GM06990 (cell line): ENCODE data around the gene VSTM2B.

Experiments used
- DNase-seq: peaks from one replicate; pipeline ENCODE4 v3.0.0-alpha.2; 2011; ENCODE audit not compliant: insufficient read length; ENCODE audit errors: extremely low read depth
- H3K27me3 ChIP-seq: replicated peaks from 2 replicates; pipeline ENCODE4 v1.6.0; 2011; ENCODE audit warnings: low read length; ENCODE audit not compliant: control insufficient read depth, insufficient read depth
- H3K36me3 ChIP-seq: 2 replicates; pipeline ENCODE4 v1.5.1; 2011; ENCODE audit warnings: low read length; ENCODE audit not compliant: control insufficient read depth, insufficient read depth
- H3K4me3 ChIP-seq: replicated peaks from 2 replicates; pipeline ENCODE4 v1.5.1; 2011; ENCODE audit warnings: low read depth, mild to moderate bottlenecking, control low read depth, low read length
- TF ChIP-seq, protein P1 (sequence below): IDR thresholded peaks from 2 replicates; pipeline ENCODE4 v1.5.1; 2011; ENCODE audit warnings: low read length, control low read depth, mild to moderate bottlenecking, inconsistent platforms; ENCODE audit not compliant: insufficient read depth, poor library complexity, severe bottlenecking

Gene VSTM2B

GRCh38 chr19:29503785-29504184, 22.0 kb upstream of the VSTM2B start:
- no peaks in the 10 kb centered on the region; the same call in 1 of the 2 replicates for H3K27me3 ChIP-seq
- no peaks in the 10 kb centered on the region for H3K36me3 ChIP-seq
- DNase-seq: no peak
- TF ChIP-seq, protein P1, sequence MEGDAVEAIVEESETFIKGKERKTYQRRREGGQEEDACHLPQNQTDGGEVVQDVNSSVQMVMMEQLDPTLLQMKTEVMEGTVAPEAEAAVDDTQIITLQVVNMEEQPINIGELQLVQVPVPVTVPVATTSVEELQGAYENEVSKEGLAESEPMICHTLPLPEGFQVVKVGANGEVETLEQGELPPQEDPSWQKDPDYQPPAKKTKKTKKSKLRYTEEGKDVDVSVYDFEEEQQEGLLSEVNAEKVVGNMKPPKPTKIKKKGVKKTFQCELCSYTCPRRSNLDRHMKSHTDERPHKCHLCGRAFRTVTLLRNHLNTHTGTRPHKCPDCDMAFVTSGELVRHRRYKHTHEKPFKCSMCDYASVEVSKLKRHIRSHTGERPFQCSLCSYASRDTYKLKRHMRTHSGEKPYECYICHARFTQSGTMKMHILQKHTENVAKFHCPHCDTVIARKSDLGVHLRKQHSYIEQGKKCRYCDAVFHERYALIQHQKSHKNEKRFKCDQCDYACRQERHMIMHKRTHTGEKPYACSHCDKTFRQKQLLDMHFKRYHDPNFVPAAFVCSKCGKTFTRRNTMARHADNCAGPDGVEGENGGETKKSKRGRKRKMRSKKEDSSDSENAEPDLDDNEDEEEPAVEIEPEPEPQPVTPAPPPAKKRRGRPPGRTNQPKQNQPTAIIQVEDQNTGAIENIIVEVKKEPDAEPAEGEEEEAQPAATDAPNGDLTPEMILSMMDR: no peak
- no peak overlapping the region for H3K4me3 ChIP-seq

- Histone ChIP-seq H3K36me3 (no peaks in the 10 kb centered on the region), H3K27me3 (no peaks in the 10 kb centered on the region; the same call in 1 of the 2 replicates), H3K4me3 (no peak overlapping the region)
- DNase-seq: no peak
- TF ChIP-seq, protein P1: no peak
Observed at GRCh38 chr19:29504454-29504853, 21.3 kb upstream of the VSTM2B start.

DNA sequence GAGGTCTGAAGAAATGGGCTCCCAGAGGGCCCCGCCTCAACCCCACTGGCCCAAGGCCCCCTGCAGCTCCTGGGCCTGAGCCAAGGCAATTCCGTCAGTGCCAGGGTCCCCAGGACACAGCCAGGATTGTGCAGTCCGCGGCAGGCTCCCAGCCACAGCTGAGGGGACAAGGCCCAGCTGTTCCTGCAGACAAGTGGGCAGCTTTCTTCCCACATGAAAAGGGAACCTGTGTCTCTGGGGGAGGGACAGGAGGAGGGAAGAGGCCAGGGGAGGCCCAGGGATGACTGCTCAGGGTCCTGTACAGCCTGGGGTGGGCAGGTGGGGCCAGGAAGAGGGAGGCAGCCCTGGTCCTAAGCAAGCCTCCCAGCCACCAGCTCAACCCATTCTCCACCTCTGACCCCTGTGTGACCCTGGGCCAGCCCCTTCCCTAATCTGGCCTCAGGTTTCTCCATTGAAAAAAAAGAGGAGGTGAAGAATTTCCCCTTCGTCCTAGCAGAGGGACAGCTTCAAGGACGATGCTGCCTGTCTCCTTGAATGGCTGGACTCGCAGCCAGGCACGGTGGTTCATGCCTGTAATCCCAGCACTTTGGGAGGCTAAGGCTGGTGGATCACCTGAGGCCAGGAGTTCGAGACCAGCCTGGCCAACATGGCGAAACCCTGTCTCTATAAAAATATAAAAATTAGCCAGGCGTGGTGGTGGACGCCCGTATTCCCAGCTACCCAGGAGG, 20.5 kb upstream of the VSTM2B start:
- Histone ChIP-seq H3K36me3 (no peaks in the 10 kb centered on the region), H3K27me3 (no peaks in the 10 kb centered on the region; the same call in 1 of the 2 replicates), H3K4me3 (no peak overlapping the region)
- no peak for DNase-seq
- TF ChIP-seq, protein P1: no peak

DNA sequence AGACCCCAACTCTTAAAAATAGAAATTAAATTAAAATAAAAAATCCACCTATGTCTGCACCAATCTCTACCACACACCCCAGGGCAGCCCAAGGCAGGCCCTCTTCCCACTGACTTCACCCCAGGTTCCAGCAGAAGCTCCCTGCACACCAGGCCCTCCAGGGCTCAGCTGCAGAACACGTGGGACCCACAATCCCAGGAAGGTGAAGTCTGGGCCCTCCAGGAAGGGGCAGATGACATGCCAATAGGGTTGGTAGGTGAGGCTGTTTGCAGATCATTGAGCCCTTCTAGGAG, 19.2 kb upstream of the VSTM2B start:
- TF ChIP-seq, protein P1: no peak
- no peak overlapping the region for H3K4me3 ChIP-seq

GRCh38 chr19:29507081-29507860, 18.5 kb upstream of the VSTM2B start:
- Histone ChIP-seq H3K27me3 (no peaks in the 10 kb centered on the region; the same call in 1 of the 2 replicates), H3K4me3 (no peak overlapping the region), H3K36me3 (no peaks in the 10 kb centered on the region)
- no peak for DNase-seq
- TF ChIP-seq, protein P1: no peak

More for the DNA sequence above, 19.2 kb upstream of the VSTM2B start:
- no peaks in the 10 kb centered on the region; the same call in 1 of the 2 replicates for H3K27me3 ChIP-seq
- H3K36me3 ChIP-seq: no peaks in the 10 kb centered on the region
- DNase-seq: no peak
